ENCODE measurements around the gene SKI.
A peak's percentile ranks its signal among the peaks of the same experiment; 100 is the strongest.
"Not testable (repeated sequence)": the region's sequence is repeated elsewhere in the genome, so short reads cannot be mapped to it uniquely, and the experiment has no call there.

Gene SKI

DNA sequence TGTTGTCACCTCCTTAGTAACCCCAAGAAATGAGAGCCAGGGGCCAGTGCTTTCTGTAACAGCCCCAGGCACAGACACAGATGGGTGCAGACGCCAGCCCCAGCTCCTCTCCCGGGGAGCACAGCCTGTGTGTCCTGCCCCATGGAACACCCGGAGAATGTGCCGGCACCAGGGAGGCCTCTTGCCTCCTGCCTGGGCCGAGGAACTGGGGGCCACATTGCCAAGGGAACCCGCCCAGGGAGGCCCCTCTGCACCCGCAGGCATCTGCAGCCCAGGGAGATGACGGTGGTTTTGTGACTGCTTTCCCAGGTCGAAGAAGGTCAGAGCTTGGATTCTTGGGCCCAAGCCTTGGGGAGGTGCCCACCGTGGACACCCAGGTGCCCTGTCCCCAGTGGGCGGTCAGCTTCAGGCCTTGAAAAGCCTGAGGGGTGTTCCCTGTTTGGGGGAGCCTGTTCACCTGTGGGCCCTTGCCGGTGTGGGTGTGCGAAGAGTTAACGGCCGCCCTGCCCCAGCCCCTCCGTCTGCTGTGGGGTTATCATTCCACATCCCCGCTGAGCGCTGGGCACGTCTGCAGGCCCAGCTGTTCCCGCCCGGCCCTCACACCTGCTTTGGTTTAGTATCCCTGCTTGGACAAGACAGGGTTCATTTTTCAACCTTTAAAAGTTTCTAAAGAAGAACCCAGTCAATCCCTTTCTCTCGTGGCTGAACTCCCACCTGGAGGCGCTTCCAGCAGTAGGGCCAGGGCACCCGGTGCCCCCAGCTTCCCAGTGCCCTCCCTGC, 100.7 kb downstream of the SKI start:
- no peak for DNase-seq

DNA sequence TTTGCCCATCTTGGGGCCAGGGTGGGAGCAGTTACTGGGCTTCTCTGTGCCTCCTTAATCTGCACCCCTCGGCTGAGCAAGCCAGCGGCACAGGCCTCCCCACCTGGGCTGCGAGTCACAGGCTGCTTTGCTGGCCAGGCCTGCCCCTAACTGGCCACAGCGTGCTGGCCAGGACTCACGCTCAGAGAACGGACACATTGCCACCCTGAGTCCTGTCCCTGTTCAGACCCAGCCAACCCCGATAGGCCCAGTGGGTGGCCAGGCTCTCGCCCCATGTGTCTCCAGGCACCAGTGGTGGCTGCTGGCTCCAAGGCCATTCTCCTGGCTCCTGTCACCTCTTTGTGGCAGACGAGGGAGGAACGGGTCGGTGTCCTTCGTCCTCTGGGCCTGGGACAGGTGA, 101.9 kb downstream of the SKI start:
- DNase-seq, result no peak

DNA sequence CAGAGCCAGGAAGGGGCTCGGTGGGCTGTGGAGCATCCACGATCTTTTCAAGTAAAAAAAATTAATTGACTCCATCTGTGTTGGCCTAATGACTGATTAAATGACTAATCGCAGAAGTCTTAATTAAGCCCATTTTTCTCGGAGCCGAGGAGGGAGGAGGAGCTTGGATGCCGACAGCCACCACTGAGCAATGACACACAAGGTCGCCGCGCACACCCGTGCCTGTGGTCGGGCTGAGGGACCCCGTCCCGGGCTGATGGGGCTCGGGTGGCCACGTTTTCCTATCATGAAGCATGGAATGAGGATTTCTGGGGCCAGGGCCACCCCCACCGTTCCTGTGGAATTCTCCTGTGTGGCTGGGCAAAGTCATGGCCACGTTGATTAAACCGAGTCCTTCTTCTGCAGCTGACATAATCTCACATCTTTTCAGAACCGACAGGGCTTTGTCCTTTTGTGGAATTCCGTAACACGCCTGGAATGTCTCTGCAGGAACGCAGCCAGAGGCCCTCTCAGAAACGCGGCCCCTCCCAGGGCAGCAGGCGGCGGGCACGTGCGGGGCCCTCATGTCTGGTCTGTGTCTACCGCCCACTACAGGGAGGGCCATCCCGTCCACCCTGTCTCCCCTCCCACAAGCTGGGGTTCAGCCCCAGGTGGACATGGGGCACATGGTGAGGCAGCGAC, 102.5 kb downstream of the SKI start:
- peak; percentile 13 for DNase-seq

DNA sequence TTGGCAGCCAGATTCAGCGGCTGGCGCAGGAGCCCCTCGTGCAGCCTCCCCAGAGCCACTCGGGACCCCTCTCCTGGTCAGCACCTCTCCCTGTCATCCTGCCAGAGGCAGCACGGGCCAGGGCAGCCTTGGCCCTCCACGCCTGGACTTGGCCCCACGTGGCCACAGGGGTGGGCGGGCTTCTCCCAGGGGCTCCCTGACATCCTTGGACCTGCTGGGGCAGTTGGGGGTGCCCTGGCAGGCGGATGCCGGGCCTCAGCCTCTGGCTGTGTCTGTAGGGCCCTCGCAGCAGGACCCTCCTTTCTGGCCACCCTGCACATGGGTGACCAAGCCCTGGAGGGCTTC, 103.1 kb downstream of the SKI start:
- no peak for DNase-seq

DNA sequence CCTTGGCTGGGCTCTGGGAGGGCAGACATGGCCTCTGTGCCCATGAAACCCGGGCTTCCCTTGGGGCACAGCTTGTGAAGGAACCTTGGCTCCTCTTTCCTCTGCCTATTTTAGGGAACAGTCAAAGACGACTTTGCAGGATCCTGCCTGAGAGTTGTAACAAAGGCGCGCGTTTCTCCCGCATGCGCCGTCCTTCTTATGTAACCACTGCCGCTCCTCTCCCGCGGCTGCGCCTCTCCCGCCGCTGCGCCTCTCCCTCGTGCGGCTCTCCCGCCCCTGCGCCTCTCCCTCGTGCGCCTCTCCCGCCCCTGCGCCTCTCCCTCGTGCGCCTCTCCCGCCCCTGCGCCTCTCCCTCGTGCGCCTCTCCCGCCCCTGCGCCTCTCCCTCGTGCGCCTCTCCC, 103.5 kb downstream of the SKI start:
- not testable (repeated sequence) for DNase-seq

DNA sequence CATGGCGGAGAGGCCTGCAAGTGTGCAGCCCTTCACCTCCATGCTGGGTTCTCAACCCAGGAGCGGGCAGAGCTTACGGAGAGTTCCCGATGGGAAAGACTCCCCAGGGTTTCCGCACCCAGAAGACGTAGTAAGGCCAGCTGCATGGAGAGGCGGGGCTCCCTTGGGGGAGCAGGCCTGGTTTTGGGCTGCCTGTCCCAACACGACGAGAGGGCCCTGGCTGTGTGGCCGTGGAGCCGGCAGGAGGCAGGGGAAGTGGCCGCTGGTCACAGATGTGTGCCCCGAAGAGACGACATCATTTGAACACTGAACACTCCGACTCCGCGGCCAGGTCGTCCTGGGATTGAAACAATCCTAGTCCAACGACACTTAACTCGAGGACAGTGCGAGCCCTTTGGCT, 106.2 kb downstream of the SKI start:
- no peak for DNase-seq

DNA sequence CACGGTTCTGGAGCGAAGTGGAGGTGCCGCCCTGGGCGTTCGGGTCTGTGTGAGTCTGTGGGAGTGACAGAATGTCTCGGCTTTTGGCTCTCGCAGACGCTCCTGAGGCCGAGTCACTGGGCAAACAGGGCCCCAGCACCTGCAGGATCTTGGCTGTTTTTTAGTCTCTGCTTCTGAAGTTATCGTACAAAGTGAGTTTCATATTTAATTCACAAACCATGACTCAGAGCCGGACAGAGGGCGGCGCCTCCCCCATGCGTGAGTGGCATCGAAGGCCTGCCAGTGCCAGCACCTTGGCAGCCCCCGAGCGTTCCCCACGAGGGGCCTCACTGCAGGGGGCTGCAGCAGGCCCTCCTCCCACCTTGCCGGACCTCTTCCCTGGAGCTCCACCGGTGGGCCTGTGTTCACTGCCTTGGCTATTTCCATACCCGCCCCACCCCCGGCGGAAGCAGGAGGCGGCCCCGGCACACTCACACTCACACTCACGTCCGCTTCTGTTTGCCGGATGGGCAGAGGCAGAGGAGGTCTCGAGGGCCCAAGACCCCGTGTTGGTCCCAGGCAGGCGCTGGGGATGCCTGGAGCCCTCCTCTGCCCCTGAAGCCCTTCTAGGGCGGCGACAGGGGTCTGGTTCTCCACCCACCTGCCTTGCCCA, 106.9 kb downstream of the SKI start:
- DNase-seq, result peak; percentile 17

DNA sequence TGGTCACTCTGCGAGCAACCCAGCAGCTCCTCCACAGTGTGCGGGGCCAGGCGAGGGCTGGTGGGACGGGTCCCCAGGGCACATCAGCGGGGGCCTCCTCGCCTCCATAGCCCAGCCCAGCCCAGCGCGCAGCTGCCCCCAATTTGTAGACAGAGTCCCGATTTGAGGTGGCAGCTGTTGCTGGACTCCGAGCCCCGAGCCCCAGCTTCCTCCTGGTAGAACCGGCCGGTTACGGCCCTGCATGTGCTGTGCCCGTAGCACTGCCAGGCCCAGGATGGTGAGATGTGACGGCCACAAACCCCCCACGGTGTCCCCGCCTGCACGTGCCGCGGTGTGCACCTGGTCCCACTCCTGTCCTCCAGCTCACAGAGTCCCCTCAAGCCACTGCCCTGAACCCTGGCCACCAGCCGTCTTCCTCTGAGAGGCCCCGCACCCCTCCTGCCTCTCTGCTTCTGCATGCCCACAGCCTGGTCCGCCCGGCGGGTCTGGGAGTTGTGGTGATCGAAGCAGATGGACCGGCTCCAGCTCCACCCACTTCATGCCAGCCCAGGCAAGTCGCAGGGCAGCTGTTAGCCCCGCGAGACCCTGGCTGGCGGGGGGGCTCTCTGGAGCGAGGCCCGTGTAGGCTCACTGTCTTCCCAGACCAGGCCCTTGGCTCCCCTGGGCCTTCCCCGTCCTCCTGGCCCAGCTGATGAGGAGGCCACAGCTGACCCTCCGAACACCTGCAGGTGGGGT, 107.8 kb downstream of the SKI start:
- DNase-seq, result no peak

DNA sequence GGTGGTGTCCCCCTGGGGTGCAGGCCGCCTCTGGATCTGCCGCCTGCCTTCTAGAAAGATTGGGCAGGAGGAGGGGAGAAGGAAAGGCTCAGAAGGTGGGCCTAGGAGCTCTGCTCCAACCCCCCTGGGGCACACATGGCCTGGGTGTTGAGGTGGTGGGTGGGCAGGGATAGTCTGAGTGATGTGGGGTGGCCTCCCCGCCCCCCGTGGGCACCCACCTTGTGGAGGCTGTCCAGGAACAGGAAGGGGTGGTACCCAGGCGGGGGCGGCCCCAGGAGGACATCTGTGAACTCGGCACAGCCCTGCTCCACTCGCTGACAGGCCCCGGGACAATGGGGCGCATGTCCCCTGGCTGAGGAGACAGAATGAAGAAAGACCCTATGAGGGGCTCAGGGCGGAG, 108.4 kb downstream of the SKI start:
- no peak for DNase-seq

DNA sequence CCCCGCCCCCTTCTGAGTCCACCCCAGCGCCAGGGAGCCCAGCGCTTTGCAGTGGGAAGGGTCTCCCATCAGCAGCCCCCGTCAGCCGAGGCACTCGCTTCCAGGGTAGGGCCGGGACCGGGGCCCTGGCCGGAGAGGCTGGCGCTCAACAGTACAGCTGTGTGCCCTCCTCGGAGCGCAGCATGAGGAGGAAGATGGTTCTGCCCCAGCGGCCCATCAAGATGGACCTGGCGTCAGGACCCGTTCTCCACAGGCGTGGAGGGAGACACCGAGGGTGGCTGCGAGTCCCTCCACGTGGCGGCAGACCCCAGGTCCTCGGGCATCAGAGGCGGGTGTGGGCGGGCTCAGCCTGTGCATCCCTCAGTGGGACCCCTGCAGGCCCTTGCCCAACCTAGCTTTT, 109.0 kb downstream of the SKI start:
- DNase-seq, result no peak

DNA sequence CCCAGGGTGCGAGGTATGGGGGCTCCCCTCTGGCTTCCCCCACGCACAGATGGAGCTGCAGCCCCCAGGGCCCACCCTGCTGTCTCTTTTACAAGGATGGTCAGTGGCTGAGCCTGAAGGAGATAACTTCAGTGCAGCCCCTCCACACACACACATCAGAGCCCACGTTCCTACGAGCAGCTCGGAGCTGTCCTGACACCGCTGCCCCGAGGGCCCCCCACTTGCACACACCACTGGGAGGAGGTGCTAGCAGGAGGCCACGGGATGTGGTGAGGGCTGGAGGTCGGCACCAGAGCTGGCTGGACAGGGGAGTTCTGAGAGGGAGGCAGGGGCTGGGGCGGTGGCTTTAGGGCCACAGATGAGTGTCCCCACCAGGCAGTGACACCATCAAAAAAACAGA, 109.4 kb downstream of the SKI start:
- no peak for DNase-seq

DNA sequence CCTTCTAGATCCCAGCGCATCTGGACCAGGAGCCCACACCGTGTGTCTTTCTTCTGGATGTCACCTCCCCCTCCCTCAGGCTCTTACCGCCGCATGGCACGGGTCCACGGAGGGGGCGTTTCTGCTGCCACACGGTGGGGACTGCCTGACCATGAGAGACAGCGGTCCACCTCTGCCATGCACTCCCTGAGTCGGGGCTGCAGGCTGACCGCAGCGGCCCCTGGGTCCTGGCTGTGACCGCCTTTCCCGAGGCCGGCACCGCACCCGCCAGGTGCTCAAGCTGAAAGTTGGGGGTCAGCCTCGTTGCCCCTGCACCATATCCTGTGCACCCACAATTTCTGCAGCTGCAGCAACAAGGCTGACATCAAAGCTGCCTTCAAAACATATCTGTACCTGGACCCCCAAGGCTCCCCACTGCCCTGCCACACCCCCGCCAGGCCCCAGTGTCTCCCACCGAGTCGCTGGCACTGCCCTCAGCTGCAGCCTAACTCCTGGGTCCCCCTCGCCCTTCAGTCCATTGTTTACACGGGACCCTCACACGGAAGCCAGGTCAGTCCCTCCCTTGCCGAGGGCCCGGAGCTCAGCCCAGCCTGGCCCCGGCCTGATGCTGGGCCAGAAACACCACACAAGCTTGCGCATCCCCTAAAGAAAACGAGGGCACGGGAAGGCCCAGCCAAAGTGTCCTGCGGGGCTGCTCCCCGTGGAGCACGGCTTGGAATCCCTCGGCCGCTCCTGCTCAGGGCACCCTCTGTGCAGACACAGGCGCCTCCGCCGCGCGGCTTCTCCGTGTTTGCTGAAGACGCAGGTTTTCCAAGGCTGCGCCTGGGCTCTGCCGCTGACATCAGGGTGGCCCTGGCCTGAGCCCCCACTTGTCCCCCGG, 111.3 kb downstream of the SKI start:
- DNase-seq, result no peak

DNA sequence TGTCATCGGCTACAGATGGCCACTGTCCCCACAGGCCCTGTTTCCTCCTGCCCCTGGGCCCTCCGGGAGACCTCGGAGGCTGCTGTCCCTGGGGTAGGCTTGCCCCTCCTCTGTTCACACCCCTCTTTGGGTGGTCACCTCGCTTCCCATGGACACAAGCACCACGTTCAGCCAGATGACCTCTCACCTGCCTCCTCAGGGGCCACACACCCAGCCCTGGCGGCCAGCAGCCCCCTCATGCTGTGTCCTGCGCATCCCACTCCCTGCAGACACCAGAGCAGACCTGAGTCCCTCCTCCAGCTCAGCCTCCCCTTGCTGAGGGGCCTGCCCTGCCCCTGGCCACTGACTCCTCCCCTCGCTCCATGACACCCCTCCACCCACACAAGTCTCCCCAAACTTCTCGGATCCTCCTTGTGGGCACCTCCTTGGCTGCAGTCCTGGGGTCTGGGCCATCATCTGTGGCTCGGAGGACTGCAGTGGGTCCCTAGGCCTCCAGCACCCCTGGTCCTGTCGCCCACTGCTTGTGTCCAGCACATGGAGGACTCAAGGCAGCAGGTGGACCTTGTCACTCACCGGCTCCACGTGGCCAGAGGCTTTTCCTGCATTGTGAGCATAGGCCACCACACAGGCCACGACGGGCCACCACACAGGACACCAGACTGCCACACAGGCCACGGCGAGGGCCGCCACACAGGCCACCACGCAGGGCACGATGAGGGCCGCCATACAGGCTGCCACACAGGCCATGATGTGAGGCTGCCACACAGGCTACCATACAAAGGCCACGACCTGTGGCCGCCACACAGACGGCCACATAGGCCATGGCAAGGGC, 112.2 kb downstream of the SKI start:
- DNase-seq, result no peak

DNA sequence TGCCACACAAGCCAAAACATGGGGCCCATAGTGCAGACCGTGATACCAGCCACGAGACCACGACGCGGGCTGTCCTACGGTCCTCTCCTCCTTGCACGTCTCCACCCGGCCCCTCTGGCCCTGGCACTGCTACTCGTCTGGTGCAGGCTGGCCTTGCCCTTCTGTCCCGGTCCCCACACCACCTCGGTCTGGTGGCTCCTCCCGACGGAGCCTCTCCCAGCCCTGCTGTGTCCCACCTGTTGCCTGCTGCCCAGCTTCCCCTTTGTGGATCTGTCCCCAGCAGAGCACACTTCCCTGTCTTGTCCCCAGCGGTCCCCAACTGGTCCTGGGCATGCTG, 112.8 kb downstream of the SKI start:
- DNase-seq, result no peak

DNA sequence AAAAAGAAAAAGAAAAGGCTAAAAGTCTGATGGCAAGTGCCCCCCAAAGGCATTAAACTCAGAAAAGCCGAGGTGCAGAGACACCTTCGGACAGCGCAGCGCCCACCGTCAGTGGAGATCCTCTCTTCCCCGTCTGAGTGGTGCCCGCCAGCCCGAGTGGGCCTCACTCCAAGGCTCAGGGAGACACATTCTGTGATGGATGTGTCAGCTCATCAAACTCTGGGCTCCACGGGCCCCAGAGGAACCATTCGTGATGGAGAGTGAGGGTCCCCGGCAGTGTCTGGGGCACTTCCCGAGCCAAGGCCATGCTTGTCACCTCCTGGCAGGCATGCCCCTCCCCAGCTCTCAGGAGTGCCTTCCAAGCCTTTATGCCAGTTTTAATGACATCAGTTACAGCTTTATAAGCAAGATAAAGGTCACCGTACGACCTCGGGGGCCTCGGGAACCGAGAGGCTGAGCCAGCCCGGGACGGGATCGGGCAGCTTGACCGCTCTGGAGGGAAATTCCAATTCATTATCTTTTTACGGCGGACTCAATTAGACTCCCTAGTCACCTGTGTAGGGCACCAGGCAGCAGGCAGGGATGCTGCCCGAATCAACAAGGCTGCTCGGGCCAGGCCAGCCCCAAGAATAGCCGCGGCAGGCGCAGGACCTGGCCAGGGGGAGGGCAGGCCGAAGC, 113.7 kb downstream of the SKI start:
- no peak for DNase-seq

DNA sequence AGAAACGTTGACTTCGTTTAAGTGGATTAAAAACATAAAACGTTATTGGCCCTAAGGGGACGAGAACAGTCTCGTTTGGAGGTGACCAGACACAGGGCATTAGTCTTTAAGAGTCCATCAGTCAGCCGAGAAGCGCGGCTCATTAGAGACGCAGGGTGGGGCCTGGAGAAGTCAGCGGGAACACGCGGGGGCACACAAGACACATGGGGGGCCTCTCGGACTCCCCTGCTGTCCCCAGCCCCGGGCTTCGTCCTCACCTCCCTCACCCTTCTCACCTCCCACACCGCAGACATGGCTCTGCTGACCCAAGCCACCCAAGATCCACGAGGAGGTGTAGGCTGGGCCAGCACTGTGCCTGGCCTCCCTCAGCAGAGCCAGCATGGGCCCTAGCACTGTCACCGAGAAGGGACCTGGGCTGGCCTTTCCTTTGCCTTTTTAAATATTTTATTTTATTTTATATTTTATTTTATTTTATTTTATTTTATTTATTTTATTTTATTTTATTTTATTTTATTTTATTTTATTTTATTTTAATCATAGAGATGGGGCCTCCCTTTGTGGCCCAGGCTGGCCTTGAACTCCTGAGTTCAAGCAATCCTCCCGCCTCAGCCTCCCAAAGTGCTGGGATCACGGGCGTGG, 114.4 kb downstream of the SKI start:
- no peak for DNase-seq

DNA sequence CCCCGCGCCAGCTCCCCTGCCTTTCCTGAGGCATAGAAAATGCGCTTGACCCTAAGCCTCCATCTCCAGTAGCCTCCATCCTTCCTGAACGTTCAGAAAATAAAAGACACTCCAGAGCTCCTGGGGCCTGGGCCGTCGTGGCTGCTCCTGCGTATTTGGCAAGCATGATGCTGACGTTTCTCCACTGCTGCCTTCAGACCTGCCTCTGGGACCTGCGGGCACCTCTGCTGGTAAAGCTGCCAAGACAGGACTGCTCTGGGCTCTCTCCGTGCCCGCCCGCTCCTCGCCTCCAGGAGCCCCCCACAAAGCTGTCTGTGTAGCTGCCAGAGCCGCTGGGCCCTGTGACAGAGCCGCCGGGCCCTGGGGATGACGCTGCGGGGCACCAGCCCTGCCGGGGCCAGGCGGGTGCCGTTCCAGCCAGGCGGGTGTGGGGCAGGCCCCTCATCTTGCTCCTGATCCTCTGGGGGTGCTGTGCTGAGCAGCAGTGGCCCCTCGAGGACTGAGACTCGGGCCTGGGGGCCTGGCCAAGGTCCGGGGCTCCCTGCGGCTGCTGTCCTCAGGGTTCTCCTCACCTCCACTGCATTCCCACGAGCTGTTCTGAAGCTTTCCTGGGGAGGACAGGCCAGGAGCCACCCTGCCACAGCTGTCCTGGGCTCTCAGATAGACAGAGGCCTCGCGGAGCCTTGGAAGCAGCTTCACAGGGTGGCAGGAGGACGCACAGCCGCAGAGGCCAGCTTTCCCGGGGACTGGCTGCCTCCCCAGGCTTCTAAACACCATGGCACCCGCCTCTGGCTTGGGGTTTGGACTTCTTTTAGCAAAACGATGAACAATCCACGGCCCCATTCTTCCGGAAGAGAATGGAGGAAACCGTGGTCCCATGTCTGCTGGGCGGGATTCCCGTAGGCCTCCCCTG, 115.2 kb downstream of the SKI start:
- DNase-seq, result no peak

DNA sequence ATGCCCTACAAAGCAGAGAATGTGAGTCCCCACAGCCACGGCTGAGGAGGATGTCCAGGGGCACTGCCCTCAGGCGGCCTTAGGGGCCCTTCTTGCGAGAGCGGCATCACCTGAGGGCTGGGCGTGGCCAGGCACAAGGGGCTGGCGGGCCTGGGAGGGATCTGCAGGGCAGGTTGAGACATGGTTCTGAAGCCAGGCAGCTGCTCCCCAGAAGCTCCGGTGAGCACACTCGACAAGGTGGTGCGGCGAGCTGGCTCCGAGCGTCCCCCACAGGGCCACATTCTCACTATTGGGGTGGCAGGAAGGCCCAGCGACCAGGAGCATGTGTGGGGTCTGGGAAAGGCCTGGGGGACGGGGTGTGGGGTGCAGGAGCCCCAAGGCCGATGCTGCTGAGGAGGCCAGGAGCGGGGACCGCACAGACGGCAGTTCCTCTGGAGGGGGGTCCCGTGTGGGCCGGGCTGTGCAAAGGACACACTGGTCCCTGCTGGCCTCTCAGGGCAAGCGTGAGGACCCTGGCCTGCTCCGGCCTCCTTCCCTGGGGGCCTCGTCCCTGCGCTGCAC, 116.1 kb downstream of the SKI start:
- no peak for DNase-seq

DNA sequence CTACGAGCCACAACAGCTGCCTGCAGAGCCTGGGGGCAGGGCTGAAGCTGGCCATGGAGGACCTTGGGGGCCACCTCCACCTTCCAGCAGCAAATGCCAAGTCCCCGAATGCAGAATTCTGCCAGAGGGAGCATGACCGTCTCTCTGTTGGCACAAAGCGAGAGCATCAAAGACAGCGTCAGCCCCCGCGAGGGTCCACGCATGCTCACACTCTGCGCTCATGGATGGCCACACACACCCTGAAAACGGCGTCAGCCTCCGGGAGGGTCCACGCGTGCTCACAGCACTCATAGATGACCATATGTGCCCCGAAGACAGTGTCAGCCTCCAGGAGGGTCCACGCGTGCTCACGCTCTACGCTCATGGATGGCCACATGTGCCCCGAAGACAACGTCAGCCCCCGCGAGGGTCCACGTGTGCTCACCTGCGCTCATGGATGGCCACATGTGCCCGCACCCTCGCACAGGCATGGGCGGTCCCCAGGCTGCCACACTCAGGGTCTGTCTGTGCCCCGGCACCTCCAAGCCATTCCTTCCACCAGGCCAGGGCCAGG, 116.7 kb downstream of the SKI start:
- DNase-seq, result no peak
